Measurements from ENCODE around the gene DYRK1B.
A peak's percentile ranks its signal among the peaks of the same experiment; 100 is the strongest.

The DYRK1B gene

GRCh38 chr19:39807846-39808364 is 26.1 kb downstream of the DYRK1B start:
- no peak overlapping the region for H3K9ac ChIP-seq (ENCODE audit: low read depth, low read length, poor library complexity)
- no peak overlapping the region for H3K23ac ChIP-seq (ENCODE audit: low read depth, low read length, poor library complexity)
- no peak overlapping the region for H3K14ac ChIP-seq (ENCODE audit: low read length)
- H2AK5ac ChIP-seq (ENCODE audit: low read depth, low read length) = no peak overlapping the region
- no CpG with 5 or more reads among the region's 5 CpGs for WGBS, 2 donors (ENCODE audit: extremely low coverage in 2 of 2, insufficient read length in 2 of 2, insufficient replicate concordance in 1 of 2)
- H3K4me1 ChIP-seq (ENCODE audit: control insufficient read depth in 2 of 2, insufficient read depth in 1 of 2, low read depth in 1 of 2, low read length in 2 of 2) = peaks cover 0 to 2% of the 10 kb centered on the region in 2 donors
- no peak overlapping the region for H3K27ac ChIP-seq (replicated peaks; ENCODE audit: low read length)
- H2AFZ ChIP-seq (ENCODE audit: low read length) = no peak overlapping the region
- H4K91ac ChIP-seq (ENCODE audit: low read depth, low read length, poor library complexity) = no peak overlapping the region
- peaks cover 0 to 10% (median 0%) of the 10 kb centered on the region in 3 experiments for H3K27me3 ChIP-seq (ENCODE audit: control insufficient read depth in 3 of 3, insufficient read depth in 3 of 3, low read depth in 1 of 3, low read length in 3 of 3)
- no peak overlapping the region for H3K18ac ChIP-seq (ENCODE audit: low read length)
- no peak overlapping the region for H2BK12ac ChIP-seq (ENCODE audit: low read length)
- DNase-seq (ENCODE audit: low spot score) = no peak
- no peaks in the 10 kb centered on the region for H3K79me1 ChIP-seq (ENCODE audit: low read depth, low read length)
- no peak overlapping the region for H3K4me3 ChIP-seq (ENCODE audit: low read length in 2 of 2)
- H4K8ac ChIP-seq (ENCODE audit: low read depth, low read length) = no peak overlapping the region
- no peaks in the 10 kb centered on the region for H3K9me3 ChIP-seq (replicated peaks in 1 of 2; ENCODE audit: control insufficient read depth in 2 of 2, insufficient read depth in 1 of 2, low read depth in 1 of 2, low read length in 2 of 2)
- no peaks in the 10 kb centered on the region for H3K36me3 ChIP-seq (replicated peaks in 1 of 2; ENCODE audit: control insufficient read depth in 2 of 2, insufficient read depth in 2 of 2, low read length in 2 of 2)
- no peak overlapping the region for H2BK15ac ChIP-seq (ENCODE audit: low read length)
- H2BK5ac ChIP-seq (ENCODE audit: low read length) = no peak overlapping the region
- no peak overlapping the region for H3K4ac ChIP-seq (ENCODE audit: low read length)
- H3K4me2 ChIP-seq (ENCODE audit: insufficient read depth, low read length, poor library complexity, severe bottlenecking) = no peak overlapping the region
- no peak overlapping the region for H2BK120ac ChIP-seq (ENCODE audit: low read depth, low read length)

GRCh38 chr19:39805104-39805503 is 28.9 kb downstream of the DYRK1B start:
- DNase-seq (ENCODE audit: low spot score) = no peak
- H3K4me1 ChIP-seq (ENCODE audit: control insufficient read depth in 2 of 2, insufficient read depth in 1 of 2, low read depth in 1 of 2, low read length in 2 of 2) = peaks cover 0 to 4% of the 10 kb centered on the region in 2 donors
- WGBS, 2 donors (ENCODE audit: extremely low coverage in 2 of 2, insufficient read length in 2 of 2, insufficient replicate concordance in 1 of 2) = no CpG with 5 or more reads among the region's 5 CpGs
- H3K4me3 ChIP-seq (ENCODE audit: low read length in 2 of 2) = no peak overlapping the region
- no peak overlapping the region for H2AK5ac ChIP-seq (ENCODE audit: low read depth, low read length)
- H2BK5ac ChIP-seq (ENCODE audit: low read length) = no peak overlapping the region
- H2BK15ac ChIP-seq (ENCODE audit: low read length) = no peak overlapping the region
- no peak overlapping the region for H3K23ac ChIP-seq (ENCODE audit: low read depth, low read length, poor library complexity)
- H3K79me1 ChIP-seq (ENCODE audit: low read depth, low read length) = no peaks in the 10 kb centered on the region
- H3K27ac ChIP-seq (replicated peaks; ENCODE audit: low read length) = no peak overlapping the region
- no peak overlapping the region for H4K8ac ChIP-seq (ENCODE audit: low read depth, low read length)
- H3K4ac ChIP-seq (ENCODE audit: low read length) = no peak overlapping the region
- H2BK120ac ChIP-seq (ENCODE audit: low read depth, low read length) = no peak overlapping the region
- H3K9me3 ChIP-seq (replicated peaks in 1 of 2; ENCODE audit: control insufficient read depth in 2 of 2, insufficient read depth in 1 of 2, low read depth in 1 of 2, low read length in 2 of 2) = no peaks in the 10 kb centered on the region
- no peak overlapping the region for H3K18ac ChIP-seq (ENCODE audit: low read length)
- H3K14ac ChIP-seq (ENCODE audit: low read length) = no peak overlapping the region
- peaks cover 0 to 18% (median 0%) of the 10 kb centered on the region in 3 experiments for H3K27me3 ChIP-seq (ENCODE audit: control insufficient read depth in 3 of 3, insufficient read depth in 3 of 3, low read depth in 1 of 3, low read length in 3 of 3)
- no peaks in the 10 kb centered on the region for H3K36me3 ChIP-seq (replicated peaks in 1 of 2; ENCODE audit: control insufficient read depth in 2 of 2, insufficient read depth in 2 of 2, low read length in 2 of 2)
- H3K4me2 ChIP-seq (ENCODE audit: insufficient read depth, low read length, poor library complexity, severe bottlenecking) = no peak overlapping the region
- no peak overlapping the region for H3K9ac ChIP-seq (ENCODE audit: low read depth, low read length, poor library complexity)
- no peak overlapping the region for H2AFZ ChIP-seq (ENCODE audit: low read length)
- H2BK12ac ChIP-seq (ENCODE audit: low read length) = no peak overlapping the region
- H4K91ac ChIP-seq (ENCODE audit: low read depth, low read length, poor library complexity) = no peak overlapping the region

- no peak overlapping the region for H2BK120ac ChIP-seq (ENCODE audit: low read depth, low read length)
- H3K4me3 ChIP-seq (ENCODE audit: low read length in 2 of 2) = no peak overlapping the region
- H3K4me1 ChIP-seq (ENCODE audit: control insufficient read depth in 2 of 2, insufficient read depth in 1 of 2, low read depth in 1 of 2, low read length in 2 of 2) = peaks cover 0 to 4% of the 10 kb centered on the region in 2 donors
- peak overlapping the region; percentile 63 for H2AFZ ChIP-seq (ENCODE audit: low read length)
- H3K23ac ChIP-seq (ENCODE audit: low read depth, low read length, poor library complexity) = no peak overlapping the region
- no peak overlapping the region for H3K4ac ChIP-seq (ENCODE audit: low read length)
- H3K27me3 ChIP-seq (ENCODE audit: control insufficient read depth in 3 of 3, insufficient read depth in 3 of 3, low read depth in 1 of 3, low read length in 3 of 3) = peaks cover 0 to 26% (median 0%) of the 10 kb centered on the region in 3 experiments
- no peak overlapping the region for H2BK5ac ChIP-seq (ENCODE audit: low read length)
- DNase-seq (ENCODE audit: low spot score) = no peak
- H2AK5ac ChIP-seq (ENCODE audit: low read depth, low read length) = no peak overlapping the region
- H3K9ac ChIP-seq (ENCODE audit: low read depth, low read length, poor library complexity) = no peak overlapping the region
- H3K9me3 ChIP-seq (replicated peaks in 1 of 2; ENCODE audit: control insufficient read depth in 2 of 2, insufficient read depth in 1 of 2, low read depth in 1 of 2, low read length in 2 of 2) = no peaks in the 10 kb centered on the region
- no peaks in the 10 kb centered on the region for H3K79me1 ChIP-seq (ENCODE audit: low read depth, low read length)
- WGBS, 2 donors (ENCODE audit: extremely low coverage in 2 of 2, insufficient read length in 2 of 2, insufficient replicate concordance in 1 of 2) = no CpG with 5 or more reads among the region's 4 CpGs
- H3K14ac ChIP-seq (ENCODE audit: low read length) = no peak overlapping the region
- no peak overlapping the region for H3K27ac ChIP-seq (replicated peaks; ENCODE audit: low read length)
- no peak overlapping the region for H3K4me2 ChIP-seq (ENCODE audit: insufficient read depth, low read length, poor library complexity, severe bottlenecking)
- H3K36me3 ChIP-seq (replicated peaks in 1 of 2; ENCODE audit: control insufficient read depth in 2 of 2, insufficient read depth in 2 of 2, low read length in 2 of 2) = no peaks in the 10 kb centered on the region
- H3K18ac ChIP-seq (ENCODE audit: low read length) = no peak overlapping the region
- H4K8ac ChIP-seq (ENCODE audit: low read depth, low read length) = no peak overlapping the region
- no peak overlapping the region for H2BK15ac ChIP-seq (ENCODE audit: low read length)
- H4K91ac ChIP-seq (ENCODE audit: low read depth, low read length, poor library complexity) = no peak overlapping the region
- H2BK12ac ChIP-seq (ENCODE audit: low read length) = no peak overlapping the region
Measured at GRCh38 chr19:39802958-39803357, 31.0 kb downstream of the DYRK1B start.

GRCh38 chr19:39797083-39797482 is 36.9 kb downstream of the DYRK1B start:
- Histone ChIP-seq H2AK5ac (ENCODE audit: low read depth, low read length) (no peak overlapping the region), H3K9ac (ENCODE audit: low read depth, low read length, poor library complexity) (no peak overlapping the region), H2BK120ac (ENCODE audit: low read depth, low read length) (no peak overlapping the region), H3K4me2 (ENCODE audit: insufficient read depth, low read length, poor library complexity, severe bottlenecking) (no peak overlapping the region), H3K36me3 (replicated peaks in 1 of 2; ENCODE audit: control insufficient read depth in 2 of 2, insufficient read depth in 2 of 2, low read length in 2 of 2) (no peaks in the 10 kb centered on the region), H3K18ac (ENCODE audit: low read length) (no peak overlapping the region), H2BK15ac (ENCODE audit: low read length) (no peak overlapping the region), H3K4ac (ENCODE audit: low read length) (no peak overlapping the region), H4K91ac (ENCODE audit: low read depth, low read length, poor library complexity) (no peak overlapping the region), H3K9me3 (replicated peaks in 1 of 2; ENCODE audit: control insufficient read depth in 2 of 2, insufficient read depth in 1 of 2, low read depth in 1 of 2, low read length in 2 of 2) (no peaks in the 10 kb centered on the region), H2BK5ac (ENCODE audit: low read length) (no peak overlapping the region), H2BK12ac (ENCODE audit: low read length) (no peak overlapping the region), H3K27me3 (ENCODE audit: control insufficient read depth in 3 of 3, insufficient read depth in 3 of 3, low read depth in 1 of 3, low read length in 3 of 3) (peaks cover 0 to 31% (median 0%) of the 10 kb centered on the region in 3 experiments), H3K23ac (ENCODE audit: low read depth, low read length, poor library complexity) (no peak overlapping the region), H3K27ac (replicated peaks; ENCODE audit: low read length) (no peak overlapping the region), H2AFZ (ENCODE audit: low read length) (no peak overlapping the region), H4K8ac (ENCODE audit: low read depth, low read length) (no peak overlapping the region), H3K4me3 (ENCODE audit: low read length in 2 of 2) (no peak overlapping the region), H3K4me1 (ENCODE audit: control insufficient read depth in 2 of 2, insufficient read depth in 1 of 2, low read depth in 1 of 2, low read length in 2 of 2) (no peaks in the 10 kb centered on the region), H3K14ac (ENCODE audit: low read length) (no peak overlapping the region), H3K79me1 (ENCODE audit: low read depth, low read length) (no peaks in the 10 kb centered on the region)
- WGBS, 2 donors (ENCODE audit: extremely low coverage in 2 of 2, insufficient read length in 2 of 2, insufficient replicate concordance in 1 of 2) = no CpG with 5 or more reads among the region's 2 CpGs
- DNase-seq (ENCODE audit: low spot score) = no peak
